ENCODE measurements around the gene KCNK16. TPM values are rescaled to one million over a fixed set of nuclear protein-coding genes. Genes with fewer than 3 reads are reported as not detected.

KCNK16 gene
- total and polyA plus RNA-seq, 7 donors = not detected

DNA sequence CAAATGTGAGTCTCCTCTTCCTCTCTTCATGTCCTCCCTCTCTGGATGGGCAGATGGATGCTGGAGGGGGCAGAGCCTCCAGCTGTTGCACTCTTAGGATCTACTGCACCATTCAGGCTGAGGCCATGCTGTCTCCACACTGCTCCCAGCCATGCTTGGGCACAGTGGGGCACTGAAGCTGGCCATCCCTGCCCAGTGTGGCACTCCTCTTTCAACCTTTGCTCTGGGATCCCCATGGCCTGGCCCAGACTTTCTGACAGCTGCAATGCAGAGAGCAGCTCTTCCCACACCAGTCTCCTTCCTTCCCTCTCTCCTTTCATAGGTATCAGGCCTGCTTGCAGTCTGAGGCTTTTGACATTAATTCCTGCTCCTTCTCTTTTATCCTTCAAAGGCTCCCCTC is 17.6 kb downstream of the KCNK16 start:
- Histone ChIP-seq H3K36me3 (no peaks in the 10 kb centered on the region), H3K4me1 (peaks cover 0 to 6% (median 3%) of the 10 kb centered on the region in 4 donors), H3K9me3 (no peaks in the 10 kb centered on the region), H3K4me3 (no peak overlapping the region), H3K27me3 (peaks cover 0 to 26% (median 0%) of the 10 kb centered on the region in 3 donors), H3K27ac (no peak overlapping the region)
- no peak for DNase-seq
- no peak for TF ChIP-seq POLR2A (IDR thresholded peaks at IDR 0.05)
- TF ChIP-seq, protein P1, sequence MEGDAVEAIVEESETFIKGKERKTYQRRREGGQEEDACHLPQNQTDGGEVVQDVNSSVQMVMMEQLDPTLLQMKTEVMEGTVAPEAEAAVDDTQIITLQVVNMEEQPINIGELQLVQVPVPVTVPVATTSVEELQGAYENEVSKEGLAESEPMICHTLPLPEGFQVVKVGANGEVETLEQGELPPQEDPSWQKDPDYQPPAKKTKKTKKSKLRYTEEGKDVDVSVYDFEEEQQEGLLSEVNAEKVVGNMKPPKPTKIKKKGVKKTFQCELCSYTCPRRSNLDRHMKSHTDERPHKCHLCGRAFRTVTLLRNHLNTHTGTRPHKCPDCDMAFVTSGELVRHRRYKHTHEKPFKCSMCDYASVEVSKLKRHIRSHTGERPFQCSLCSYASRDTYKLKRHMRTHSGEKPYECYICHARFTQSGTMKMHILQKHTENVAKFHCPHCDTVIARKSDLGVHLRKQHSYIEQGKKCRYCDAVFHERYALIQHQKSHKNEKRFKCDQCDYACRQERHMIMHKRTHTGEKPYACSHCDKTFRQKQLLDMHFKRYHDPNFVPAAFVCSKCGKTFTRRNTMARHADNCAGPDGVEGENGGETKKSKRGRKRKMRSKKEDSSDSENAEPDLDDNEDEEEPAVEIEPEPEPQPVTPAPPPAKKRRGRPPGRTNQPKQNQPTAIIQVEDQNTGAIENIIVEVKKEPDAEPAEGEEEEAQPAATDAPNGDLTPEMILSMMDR (IDR thresholded peaks at IDR 0.05) = no peak
- no peak for TF ChIP-seq POLR2AphosphoS5 (IDR thresholded peaks at IDR 0.05)
- intact Hi-C loops (cut with DNase I) = loop anchor here (5.0 kb wide), 1 partner anchor 218 kb away; no protein-coding TSS in a partner anchor

DNA sequence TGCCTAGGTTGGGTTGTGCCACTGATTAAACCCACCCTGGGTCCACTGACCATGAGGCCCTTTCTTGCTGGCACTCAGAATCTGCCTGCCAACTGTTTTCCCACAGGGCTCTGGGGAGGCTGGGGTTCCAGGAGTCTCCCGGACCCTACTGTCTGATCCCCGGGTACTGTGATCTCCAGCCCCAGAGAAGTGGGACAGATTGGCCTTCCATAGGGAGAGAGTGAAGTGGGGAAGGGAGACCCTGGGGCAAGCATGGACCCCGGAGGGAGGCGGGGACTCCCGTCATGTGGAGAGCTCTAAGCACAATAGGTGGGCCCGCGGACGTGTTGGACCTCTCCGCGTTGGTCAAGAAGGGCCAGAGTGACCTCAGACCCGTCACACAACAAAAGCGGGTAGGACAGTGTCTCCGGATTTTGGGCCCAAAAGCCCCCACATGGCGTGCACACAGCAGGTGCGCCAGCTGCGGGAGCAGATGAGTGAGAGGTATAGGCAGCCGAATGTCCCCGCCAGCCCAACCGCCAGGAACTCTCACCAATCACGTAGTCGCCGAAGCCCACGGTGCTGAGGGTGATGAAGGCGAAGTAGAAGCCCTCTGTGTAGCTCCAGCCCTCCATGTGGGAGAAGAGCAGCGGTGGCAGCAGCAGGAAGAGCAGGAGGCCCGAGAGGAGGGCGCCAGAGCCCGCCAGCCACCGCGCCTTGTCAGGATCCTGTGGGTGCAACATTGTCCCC is 18.9 kb downstream of the KCNK16 start:
- Histone ChIP-seq H3K4me3 (no peak overlapping the region), H3K4me1 (peaks cover 0 to 6% (median 3%) of the 10 kb centered on the region in 4 donors), H3K27me3 (peaks cover 0 to 33% (median 0%) of the 10 kb centered on the region in 3 donors), H3K36me3 (no peaks in the 10 kb centered on the region), H3K9me3 (no peaks in the 10 kb centered on the region), H3K27ac (no peak overlapping the region)
- WGBS, 2 donors = 88 to 91% methylated on average over 30 of the region's 30 CpGs
- DNase-seq = no peak
- intact Hi-C loops (cut with DNase I) = loop anchor here (1.0 to 5.0 kb wide), 3 partner anchors 137 to 331 kb away; no protein-coding TSS in a partner anchor
- no peak for TF ChIP-seq POLR2AphosphoS5 (IDR thresholded peaks at IDR 0.05)
- TF ChIP-seq EP300 (IDR thresholded peaks at IDR 0.05) = no peak
- TF ChIP-seq, protein P1 (IDR thresholded peaks at IDR 0.05) = no peak
- no peak for TF ChIP-seq POLR2A (IDR thresholded peaks at IDR 0.05)

DNA sequence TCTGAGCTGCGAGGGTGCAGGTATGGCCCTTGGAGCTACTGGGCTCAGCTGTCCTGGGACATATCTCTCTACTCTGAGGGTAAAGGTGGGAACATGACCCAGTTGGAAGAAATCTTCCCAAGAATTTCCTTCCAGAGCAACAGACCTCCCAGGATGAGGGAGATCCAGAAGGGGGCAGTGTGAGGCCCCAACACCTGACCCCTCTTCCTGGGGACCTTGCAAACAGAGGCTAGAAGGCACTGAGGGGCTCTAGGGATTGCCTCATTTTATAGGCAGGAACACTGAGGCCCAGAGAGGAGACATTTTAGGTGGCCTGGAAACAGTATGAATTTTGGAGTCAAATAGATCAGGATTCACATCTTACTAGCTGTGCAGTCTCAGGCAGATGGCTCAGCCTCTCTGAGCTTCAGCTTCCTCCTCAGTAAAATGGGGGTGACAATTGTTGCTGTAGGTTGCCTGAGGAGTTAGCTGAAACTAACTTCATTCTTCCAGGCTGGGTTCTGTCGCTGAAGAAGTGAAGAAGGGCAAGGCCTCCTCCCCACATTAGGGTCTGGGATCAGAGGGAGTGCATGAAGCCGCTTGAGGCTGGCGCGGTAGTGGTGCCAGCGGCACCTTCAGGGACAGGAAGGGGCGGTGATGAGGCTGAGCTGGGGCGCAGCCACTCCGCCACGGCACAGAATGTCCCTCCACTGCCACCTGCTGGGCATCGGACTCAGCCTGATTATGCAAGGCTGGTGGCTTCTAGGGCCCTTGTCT is 19.7 kb downstream of the KCNK16 start:
- H3K9me3 ChIP-seq = no peaks in the 10 kb centered on the region
- H3K4me1 ChIP-seq = peaks cover 0 to 6% (median 3%) of the 10 kb centered on the region in 4 donors
- H3K36me3 ChIP-seq = no peaks in the 10 kb centered on the region
- peaks cover 0 to 33% (median 0%) of the 10 kb centered on the region in 3 donors for H3K27me3 ChIP-seq
- WGBS, 2 donors = 7 to 8% methylated on average over 11 of the region's 11 CpGs
- peak; percentile 80 for DNase-seq
- TF ChIP-seq EP300 (IDR thresholded peaks at IDR 0.05) = no peak
- TF ChIP-seq, protein P1 (IDR thresholded peaks at IDR 0.05) = peak; percentile 69 to 86 (median 84)
- intact Hi-C loops (cut with DNase I) = loop anchor here (1.0 to 5.0 kb wide), 3 partner anchors 137 to 330 kb away; no protein-coding TSS in a partner anchor
- no peak overlapping the region for H3K27ac ChIP-seq
- peak overlapping the region in 1 of 4 donors; percentile 3 for H3K4me3 ChIP-seq

DNA sequence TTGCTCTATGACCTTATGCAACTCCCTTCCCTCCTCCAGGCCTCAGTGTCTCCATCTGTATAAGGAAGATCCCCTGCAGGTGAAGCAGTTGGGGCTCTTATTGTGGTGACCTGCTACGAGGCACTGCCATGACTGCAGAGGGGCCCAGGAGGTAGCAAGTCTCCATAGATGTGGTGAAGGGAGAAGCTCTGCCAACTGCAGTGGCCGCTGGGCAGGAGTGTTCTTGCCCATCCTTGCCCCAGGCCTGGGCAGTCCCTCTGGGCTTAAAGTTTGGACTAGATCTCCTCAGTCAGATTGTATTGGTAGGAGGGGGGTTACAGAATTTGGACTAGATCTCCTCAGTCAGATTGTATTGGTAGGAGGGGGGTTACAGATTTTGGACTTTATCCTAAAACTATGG is 20.5 kb downstream of the KCNK16 start:
- Histone ChIP-seq H3K27me3 (peaks cover 0 to 33% (median 0%) of the 10 kb centered on the region in 3 donors), H3K9me3 (no peaks in the 10 kb centered on the region), H3K4me3 (no peak overlapping the region), H3K36me3 (no peaks in the 10 kb centered on the region), H3K4me1 (peaks cover 0 to 6% (median 3%) of the 10 kb centered on the region in 4 donors), H3K27ac (no peak overlapping the region)
- intact Hi-C loops (cut with DNase I) = loop anchor here (2.0 to 5.0 kb wide), 2 partner anchors 215 to 329 kb away; no protein-coding TSS in a partner anchor
- TF ChIP-seq POLR2AphosphoS5 (IDR thresholded peaks at IDR 0.05) (no peak), POLR2A (IDR thresholded peaks at IDR 0.05) (no peak), EP300 (IDR thresholded peaks at IDR 0.05) (no peak)
- TF ChIP-seq, protein P1 (IDR thresholded peaks at IDR 0.05) = no peak
- 87 to 95% methylated on average over 2 of the region's 2 CpGs for WGBS, 2 donors
- DNase-seq = no peak
